Prostate gland (tissue), 2 donors: ENCODE data around the gene NXPH1. TPM values are rescaled to one million over a fixed set of nuclear protein-coding genes. Genes with fewer than 3 reads are reported as not detected.

Experiments
- DNase-seq: peaks from one replicate; pipeline ENCODE4 v3.0.0-alpha.2; 2019; ENCODE audit warnings: low spot score
- H3K27ac ChIP-seq, 2 donors: fragments of 200-600 bp; sonication (generic); 2 replicates each; pipeline ENCODE4 v1.5.1; 2017 to 2019
- H3K27me3 ChIP-seq: fragments of 200-600 bp; sonication (generic); replicated peaks from 2 replicates; pipeline ENCODE4 v1.5.1; 2019; ENCODE audit not compliant: insufficient read depth
- H3K36me3 ChIP-seq, 2 donors: fragments of 200-600 bp; sonication (generic); 1 replicate in 1 of 2; 2 replicates in 1 of 2; pipeline versions ENCODE4 v1.5.1 to v1.8.1; 2017 to 2019
- H3K4me1 ChIP-seq: fragments of 200-600 bp; sonication (generic); replicated peaks from 2 replicates; pipeline ENCODE4 v1.5.1; 2019
- H3K4me3 ChIP-seq, 2 donors: fragments of 200-600 bp; sonication (generic); 2 replicates each; pipeline ENCODE4 v1.5.1; 2017 to 2019
- H3K9me3 ChIP-seq: fragments of 200-600 bp; sonication (generic); 2 replicates; pipeline ENCODE4 v1.5.1; 2017
- POLR2A ChIP-seq: fragments of 450-650 bp; IDR thresholded peaks from one replicate; pipeline ENCODE4 v1.6.1; 2016; ENCODE audit warnings: antibody characterized with exemption, mild to moderate bottlenecking
- POLR2AphosphoS5 ChIP-seq: sonication (generic); formaldehyde crosslinking; IDR thresholded peaks from one replicate; pipeline ENCODE4 v1.6.1; 2017; ENCODE audit warnings: antibody characterized with exemption
- WGBS: methylation state at CpG from one replicate; pipeline ENCODE4 v1.1.5; 2018; 5-methylcytosine and 5-hydroxymethylcytosine counted together
- intact Hi-C: fragments of 100-400 bp; cut with DNase I; formaldehyde crosslinking; loops from one replicate; pipeline ENCODE4 v1.14.2; 2022
- total RNA-seq, 2 donors: library from RNA; depleted of rRNA; stranded (reverse); fragments of >200 nt; gene quantifications; one replicate each; pipeline ENCODE4 v1.1.0, GENCODE V29; 2016
- TF ChIP-seq, protein P1 (sequence below), 4 experiments: fragments of 200-600 bp in 2 of 4; fragments of 450-650 bp in 2 of 4; sonication (generic) in 2 of 4; IDR thresholded peaks; 1 replicate in 3 of 4; 2 replicates in 1 of 4; pipeline ENCODE4 v1.5.1; 2016 to 2019; ENCODE audit warnings: antibody characterized with exemption in 4 of 4, mild to moderate bottlenecking in 2 of 4, moderate library complexity in 2 of 4

Gene NXPH1
- total RNA-seq, 2 donors from 2014 or later: not detected

DNA sequence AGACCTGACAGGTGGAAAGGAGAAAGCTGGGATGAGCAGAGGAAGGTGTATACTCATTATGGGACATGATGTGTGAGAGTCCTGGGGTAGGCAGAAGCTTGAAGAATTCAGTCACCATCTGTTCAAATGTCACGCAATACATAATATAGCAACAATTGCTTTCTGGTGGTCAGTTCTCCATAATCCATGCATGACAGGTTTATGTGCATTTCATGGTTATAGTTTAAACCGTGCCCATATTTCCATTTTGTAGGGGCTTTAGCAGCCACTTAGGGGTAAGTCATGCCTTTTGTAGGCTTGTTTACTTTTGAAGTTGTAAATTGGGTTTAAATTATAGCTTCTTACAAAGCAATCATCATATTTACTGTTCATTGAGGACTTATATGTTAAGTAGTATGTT lies 158.8 kb downstream of the NXPH1 start:
- H3K4me1 ChIP-seq: no peaks in the 10 kb centered on the region
- 50% methylated on average over 2 of the region's 2 CpGs for WGBS
- no peaks in the 10 kb centered on the region for H3K9me3 ChIP-seq
- no peak overlapping the region for H3K27ac ChIP-seq
- intact Hi-C loops: no loop called here
- no peaks in the 10 kb centered on the region for H3K36me3 ChIP-seq
- H3K4me3 ChIP-seq: no peak overlapping the region
- TF ChIP-seq POLR2A (no peak), POLR2AphosphoS5 (no peak)
- TF ChIP-seq, protein P1, sequence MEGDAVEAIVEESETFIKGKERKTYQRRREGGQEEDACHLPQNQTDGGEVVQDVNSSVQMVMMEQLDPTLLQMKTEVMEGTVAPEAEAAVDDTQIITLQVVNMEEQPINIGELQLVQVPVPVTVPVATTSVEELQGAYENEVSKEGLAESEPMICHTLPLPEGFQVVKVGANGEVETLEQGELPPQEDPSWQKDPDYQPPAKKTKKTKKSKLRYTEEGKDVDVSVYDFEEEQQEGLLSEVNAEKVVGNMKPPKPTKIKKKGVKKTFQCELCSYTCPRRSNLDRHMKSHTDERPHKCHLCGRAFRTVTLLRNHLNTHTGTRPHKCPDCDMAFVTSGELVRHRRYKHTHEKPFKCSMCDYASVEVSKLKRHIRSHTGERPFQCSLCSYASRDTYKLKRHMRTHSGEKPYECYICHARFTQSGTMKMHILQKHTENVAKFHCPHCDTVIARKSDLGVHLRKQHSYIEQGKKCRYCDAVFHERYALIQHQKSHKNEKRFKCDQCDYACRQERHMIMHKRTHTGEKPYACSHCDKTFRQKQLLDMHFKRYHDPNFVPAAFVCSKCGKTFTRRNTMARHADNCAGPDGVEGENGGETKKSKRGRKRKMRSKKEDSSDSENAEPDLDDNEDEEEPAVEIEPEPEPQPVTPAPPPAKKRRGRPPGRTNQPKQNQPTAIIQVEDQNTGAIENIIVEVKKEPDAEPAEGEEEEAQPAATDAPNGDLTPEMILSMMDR (IDR thresholded peaks at IDR 0.05): no peak
- DNase-seq: no peak
- H3K27me3 ChIP-seq: no peaks in the 10 kb centered on the region

DNA sequence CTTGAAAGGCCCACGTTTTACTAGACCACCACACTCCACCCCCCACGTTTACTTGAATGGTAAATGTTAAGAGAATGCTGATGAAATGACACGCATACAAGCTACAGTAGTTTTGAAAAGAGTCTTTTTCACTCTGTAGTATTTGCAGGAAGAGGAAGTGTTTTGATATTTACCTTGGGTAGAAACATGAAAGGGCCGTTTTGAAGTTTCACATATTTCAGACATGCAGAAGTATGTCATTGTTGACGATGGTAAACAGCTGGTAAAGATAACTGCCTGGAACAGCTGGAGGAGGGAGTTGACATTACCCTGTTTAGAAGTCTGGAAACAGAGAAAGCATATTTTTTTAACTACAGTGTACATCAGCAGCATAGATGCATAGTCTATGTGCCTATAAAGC lies 160.7 kb downstream of the NXPH1 start:
- no peaks in the 10 kb centered on the region for H3K9me3 ChIP-seq
- WGBS: 15% methylated on average over 5 of the region's 5 CpGs
- TF ChIP-seq POLR2AphosphoS5: no peak
- TF ChIP-seq, protein P1 (IDR thresholded peaks at IDR 0.05): no peak
- TF ChIP-seq POLR2A: no peak
- H3K27me3 ChIP-seq: no peaks in the 10 kb centered on the region
- H3K4me1 ChIP-seq: no peaks in the 10 kb centered on the region
- intact Hi-C loops: no loop called here
- DNase-seq: no peak
- H3K36me3 ChIP-seq: no peaks in the 10 kb centered on the region
- no peak overlapping the region for H3K27ac ChIP-seq
- H3K4me3 ChIP-seq: no peak overlapping the region

DNA sequence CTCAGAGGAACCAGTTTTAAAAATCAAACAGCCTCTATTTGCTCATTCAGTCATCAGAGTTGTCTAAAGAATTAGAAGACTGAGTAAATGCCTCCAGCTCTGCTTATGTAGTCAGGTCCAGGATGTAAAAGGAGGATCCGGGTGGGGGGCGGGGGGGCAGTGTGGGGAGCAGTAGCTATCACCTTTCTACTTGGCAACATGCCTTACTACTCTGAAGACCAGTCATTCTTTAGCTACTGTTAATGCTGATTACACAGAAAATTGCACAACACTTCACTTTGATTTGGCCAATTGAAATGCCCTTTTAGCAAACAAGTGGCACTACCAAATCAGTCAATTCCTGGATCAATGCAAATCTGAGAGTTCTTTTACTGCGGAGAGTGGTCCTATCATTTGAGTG lies 164.2 kb downstream of the NXPH1 start:
- 36% methylated on average over 3 of the region's 3 CpGs for WGBS
- intact Hi-C loops: no loop called here
- Histone ChIP-seq H3K4me1 (no peaks in the 10 kb centered on the region), H3K27ac (no peak overlapping the region), H3K27me3 (no peaks in the 10 kb centered on the region), H3K4me3 (no peak overlapping the region), H3K9me3 (no peaks in the 10 kb centered on the region), H3K36me3 (no peaks in the 10 kb centered on the region)
- DNase-seq: no peak
- TF ChIP-seq POLR2AphosphoS5 (no peak), POLR2A (no peak)
- TF ChIP-seq, protein P1 (IDR thresholded peaks at IDR 0.05): no peak

DNA sequence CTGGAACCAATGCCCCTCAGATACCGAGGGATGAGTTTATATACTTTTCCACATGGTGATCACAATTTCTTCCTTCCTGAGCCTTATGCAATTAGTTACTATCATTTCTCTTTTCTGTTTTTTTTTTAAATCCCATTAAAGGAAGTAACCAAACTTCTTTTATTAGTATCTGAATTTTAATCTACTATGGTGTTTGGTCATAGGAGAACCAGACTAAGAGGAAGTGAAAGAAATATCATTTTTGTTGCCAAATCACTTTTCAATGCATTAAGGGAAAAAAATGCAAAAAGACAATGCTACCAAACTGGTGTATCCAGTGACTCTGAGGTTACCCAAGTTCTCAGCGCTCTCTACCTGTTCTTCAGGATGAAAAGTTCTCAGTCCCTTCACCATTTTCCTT lies 167.7 kb downstream of the NXPH1 start:
- Histone ChIP-seq H3K9me3 (no peaks in the 10 kb centered on the region), H3K27me3 (no peaks in the 10 kb centered on the region), H3K4me3 (no peak overlapping the region), H3K4me1 (no peaks in the 10 kb centered on the region), H3K27ac (no peak overlapping the region), H3K36me3 (no peaks in the 10 kb centered on the region)
- 93% methylated on average over 2 of the region's 2 CpGs for WGBS
- intact Hi-C loops: no loop called here
- DNase-seq: no peak
- TF ChIP-seq POLR2AphosphoS5 (no peak), POLR2A (no peak)
- TF ChIP-seq, protein P1 (IDR thresholded peaks at IDR 0.05): no peak

DNA sequence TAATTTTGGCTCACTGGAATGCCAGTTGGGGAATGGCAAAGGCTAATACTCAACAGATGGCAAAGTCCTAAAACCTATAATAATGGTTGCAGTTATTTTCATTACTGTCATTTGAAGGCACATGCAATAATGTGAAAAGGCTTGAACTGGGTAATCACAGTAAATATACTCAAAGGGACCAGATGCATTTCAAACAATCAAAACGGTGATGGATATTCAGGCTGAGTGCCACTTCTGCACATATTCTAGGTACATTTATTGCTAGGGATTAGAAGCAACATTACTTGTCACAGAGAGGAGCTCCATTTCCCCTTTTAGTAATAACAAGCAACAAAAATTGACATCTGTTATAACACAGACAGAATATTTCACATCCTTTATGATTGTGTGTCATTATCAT lies 171.8 kb downstream of the NXPH1 start:
- Histone ChIP-seq H3K4me3 (no peak overlapping the region), H3K27ac (no peak overlapping the region), H3K27me3 (no peaks in the 10 kb centered on the region), H3K9me3 (no peaks in the 10 kb centered on the region), H3K4me1 (no peaks in the 10 kb centered on the region), H3K36me3 (no peaks in the 10 kb centered on the region)
- intact Hi-C loops: no loop called here
- WGBS: 64% methylated on average over 1 of the region's 1 CpG
- TF ChIP-seq POLR2A: no peak
- TF ChIP-seq POLR2AphosphoS5: no peak
- TF ChIP-seq, protein P1 (IDR thresholded peaks at IDR 0.05): no peak
- no peak for DNase-seq
